Upper lobe of right lung (tissue), 1 donor: Measurements from ENCODE around the gene TACC3. TPM values are rescaled to one million over a fixed set of nuclear protein-coding genes. Genes with fewer than 3 reads are reported as not detected.
A peak's percentile ranks its signal among the peaks of the same experiment; 100 is the strongest.

ENCODE experiments used
- ATAC-seq: fragments of 200-7000 bp; cut with Tn5 transposase; one replicate; pipeline ENCODE4 v1.9.1; 2020; ENCODE audit warnings: mild to moderate bottlenecking, moderate library complexity
- DNase-seq: peaks from one replicate; pipeline ENCODE4 v3.0.0-alpha.2; 2020
- H3K27ac ChIP-seq: fragments of 200-600 bp; one replicate; pipeline ENCODE4 v1.8.0; 2022
- H3K27me3 ChIP-seq: fragments of 200-600 bp; one replicate; pipeline ENCODE4 v1.8.0; 2022; ENCODE audit warnings: mild to moderate bottlenecking
- H3K36me3 ChIP-seq: fragments of 200-600 bp; one replicate; pipeline ENCODE4 v1.8.0; 2022
- H3K4me1 ChIP-seq: fragments of 200-600 bp; one replicate; pipeline ENCODE4 v1.8.0; 2022
- H3K4me3 ChIP-seq: fragments of 200-600 bp; one replicate; pipeline ENCODE4 v1.8.0; 2022; ENCODE audit warnings: mild to moderate bottlenecking
- H3K9me3 ChIP-seq: fragments of 200-600 bp; one replicate; pipeline ENCODE4 v1.8.0; 2022
- CTCF ChIP-seq: fragments of 200-600 bp; IDR thresholded peaks from one replicate; pipeline ENCODE4 v1.8.0; 2022; ENCODE audit warnings: antibody characterized with exemption
- intact Hi-C: fragments of 100-400 bp; cut with DNase I; formaldehyde crosslinking; loops from one replicate; pipeline ENCODE4 v1.11.0; 2022
- total RNA-seq: library from RNA; stranded (reverse); fragmentation: NEBNext Ultra II Directional; extraction: Animal tissue kit (Norgen Biotek cat#: 25700); gene quantifications from one replicate; pipeline ENCODE4 v1.2.1, GENCODE V29; 2021
- donor health status: DM: no; HTN: yes; CAD: no; lungs with severe emphysema.

The TACC3 gene
- total RNA-seq, 1 donor from 2014 or later: 13.3 TPM

- ATAC-seq (no peak), DNase-seq (no peak)
- H3K36me3 ChIP-seq: no peaks in the 10 kb centered on the region
- no peak for TF ChIP-seq CTCF
- peaks cover 5% of the 10 kb centered on the region for H3K4me1 ChIP-seq
- no peaks in the 10 kb centered on the region for H3K9me3 ChIP-seq
- H3K27ac ChIP-seq: no peak overlapping the region
- intact Hi-C loops: no loop called here
- H3K4me3 ChIP-seq: no peak overlapping the region
- peaks cover 5% of the 10 kb centered on the region for H3K27me3 ChIP-seq
Measured at GRCh38 chr4:1772853-1773538, 51.7 kb downstream of the TACC3 start.

- intact Hi-C loops: no loop called here
- Histone ChIP-seq H3K4me1 (peaks cover 8% of the 10 kb centered on the region), H3K27me3 (no peaks in the 10 kb centered on the region), H3K4me3 (no peak overlapping the region), H3K36me3 (no peaks in the 10 kb centered on the region), H3K27ac (no peak overlapping the region), H3K9me3 (no peaks in the 10 kb centered on the region)
- ATAC-seq: no peak
- DNase-seq: no peak
- no peak for TF ChIP-seq CTCF
Measured at GRCh38 chr4:1773754-1774153, 52.4 kb downstream of the TACC3 start.

GRCh38 chr4:1775731-1776500 is 54.6 kb downstream of the TACC3 start:
- TF ChIP-seq CTCF: no peak
- Histone ChIP-seq H3K9me3 (no peaks in the 10 kb centered on the region), H3K4me3 (no peak overlapping the region), H3K4me1 (peaks cover 8% of the 10 kb centered on the region), H3K27me3 (no peaks in the 10 kb centered on the region), H3K36me3 (no peaks in the 10 kb centered on the region), H3K27ac (no peak overlapping the region)
- intact Hi-C loops: no loop called here
- DNase-seq (no peak), ATAC-seq (no peak)

- intact Hi-C loops: no loop called here
- H3K4me3 ChIP-seq: no peak overlapping the region
- no peak overlapping the region for H3K27ac ChIP-seq
- no peaks in the 10 kb centered on the region for H3K27me3 ChIP-seq
- peaks cover 8% of the 10 kb centered on the region for H3K4me1 ChIP-seq
- TF ChIP-seq CTCF: no peak
- DNase-seq (no peak), ATAC-seq (no peak)
- H3K9me3 ChIP-seq: no peaks in the 10 kb centered on the region
- no peaks in the 10 kb centered on the region for H3K36me3 ChIP-seq
Measured at GRCh38 chr4:1776521-1777161, 55.3 kb downstream of the TACC3 start.

GRCh38 chr4:1777822-1778641 is 56.7 kb downstream of the TACC3 start:
- DNase-seq: no peak
- H3K4me1 ChIP-seq: peaks cover 8% of the 10 kb centered on the region
- no peak for TF ChIP-seq CTCF
- H3K36me3 ChIP-seq: no peaks in the 10 kb centered on the region
- no peak overlapping the region for H3K4me3 ChIP-seq
- intact Hi-C loops: no loop called here
- no peaks in the 10 kb centered on the region for H3K27me3 ChIP-seq
- H3K27ac ChIP-seq: no peak overlapping the region
- peak; percentile 40 for ATAC-seq
- no peaks in the 10 kb centered on the region for H3K9me3 ChIP-seq
